ENCODE results near the gene PEAK3.
A peak's percentile ranks its signal among the peaks of the same experiment; 100 is the strongest.

Gene PEAK3

DNA sequence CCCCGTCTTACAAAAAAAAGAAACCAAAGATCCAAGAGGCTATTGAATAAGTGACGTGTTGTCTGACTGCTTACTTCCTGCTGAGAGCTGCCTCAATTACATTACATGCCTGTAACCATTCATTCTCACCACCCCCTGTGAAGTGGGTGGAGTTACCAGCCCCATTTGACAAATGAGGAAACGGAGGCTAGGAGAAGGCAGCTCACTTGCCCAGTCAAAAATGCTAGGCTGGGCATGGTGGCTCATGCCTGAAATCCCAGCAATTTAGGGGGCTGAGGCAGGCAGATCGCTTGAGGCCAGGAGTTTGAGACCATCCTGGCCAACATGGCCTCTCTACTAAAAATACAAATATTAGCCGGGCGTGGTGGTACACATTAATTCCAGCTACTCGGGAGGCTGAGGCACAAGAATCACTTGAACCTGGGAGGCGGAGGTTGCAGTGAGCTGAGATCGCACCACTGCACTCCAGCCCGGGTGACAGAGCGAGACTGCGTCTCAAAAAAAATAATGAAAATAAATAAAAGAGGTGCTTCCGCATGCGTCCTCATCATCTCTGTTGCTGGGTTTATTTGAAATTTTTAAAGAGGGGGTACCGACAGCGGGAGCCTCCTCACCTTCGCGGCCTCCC, 45.9 kb upstream of the PEAK3 start:
- peak; percentile 78 for DNase-seq (ENCODE audit: low read depth)
- TF ChIP-seq, protein P1, sequence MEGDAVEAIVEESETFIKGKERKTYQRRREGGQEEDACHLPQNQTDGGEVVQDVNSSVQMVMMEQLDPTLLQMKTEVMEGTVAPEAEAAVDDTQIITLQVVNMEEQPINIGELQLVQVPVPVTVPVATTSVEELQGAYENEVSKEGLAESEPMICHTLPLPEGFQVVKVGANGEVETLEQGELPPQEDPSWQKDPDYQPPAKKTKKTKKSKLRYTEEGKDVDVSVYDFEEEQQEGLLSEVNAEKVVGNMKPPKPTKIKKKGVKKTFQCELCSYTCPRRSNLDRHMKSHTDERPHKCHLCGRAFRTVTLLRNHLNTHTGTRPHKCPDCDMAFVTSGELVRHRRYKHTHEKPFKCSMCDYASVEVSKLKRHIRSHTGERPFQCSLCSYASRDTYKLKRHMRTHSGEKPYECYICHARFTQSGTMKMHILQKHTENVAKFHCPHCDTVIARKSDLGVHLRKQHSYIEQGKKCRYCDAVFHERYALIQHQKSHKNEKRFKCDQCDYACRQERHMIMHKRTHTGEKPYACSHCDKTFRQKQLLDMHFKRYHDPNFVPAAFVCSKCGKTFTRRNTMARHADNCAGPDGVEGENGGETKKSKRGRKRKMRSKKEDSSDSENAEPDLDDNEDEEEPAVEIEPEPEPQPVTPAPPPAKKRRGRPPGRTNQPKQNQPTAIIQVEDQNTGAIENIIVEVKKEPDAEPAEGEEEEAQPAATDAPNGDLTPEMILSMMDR (conservative IDR thresholded peaks at IDR 0.05; ENCODE audit: low read length) = no peak
- peak overlapping the region; percentile 95 for H3K4me3 ChIP-seq (ENCODE audit: low read length)

DNA sequence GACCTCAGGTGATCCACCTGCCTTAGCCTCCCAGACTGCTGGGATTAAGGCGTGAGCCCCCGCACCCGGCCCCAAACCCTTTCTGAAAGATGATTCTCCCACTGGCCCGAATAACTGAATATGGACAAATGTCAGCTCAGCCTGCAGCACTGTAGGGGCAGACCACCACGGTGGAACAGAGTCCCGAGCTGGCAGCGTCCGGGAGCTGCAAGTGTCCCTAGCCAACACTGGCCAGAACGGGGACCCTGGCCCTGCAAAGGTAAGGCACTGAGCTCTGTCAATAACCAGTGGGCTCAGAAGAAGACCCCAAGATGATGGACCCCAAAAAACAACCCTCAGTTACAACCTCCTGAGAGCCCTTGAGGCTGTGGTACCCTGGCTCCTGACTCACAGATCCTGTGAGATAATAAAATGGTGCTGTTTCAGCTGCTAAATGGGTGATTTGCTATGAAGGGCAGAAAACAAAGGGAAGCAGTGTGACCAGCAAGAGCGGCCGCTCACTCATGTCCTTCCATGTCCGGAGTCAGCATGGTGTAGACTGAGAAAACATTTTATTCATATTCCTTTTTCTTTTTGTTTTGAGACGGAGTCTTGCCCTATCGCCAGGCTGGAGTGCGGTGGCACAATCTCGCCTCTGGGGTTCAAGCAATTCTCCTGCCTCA, 44.9 kb upstream of the PEAK3 start:
- H3K4me3 ChIP-seq (ENCODE audit: low read length) = no peak overlapping the region
- TF ChIP-seq, protein P1 (conservative IDR thresholded peaks at IDR 0.05; ENCODE audit: low read length) = no peak

DNA sequence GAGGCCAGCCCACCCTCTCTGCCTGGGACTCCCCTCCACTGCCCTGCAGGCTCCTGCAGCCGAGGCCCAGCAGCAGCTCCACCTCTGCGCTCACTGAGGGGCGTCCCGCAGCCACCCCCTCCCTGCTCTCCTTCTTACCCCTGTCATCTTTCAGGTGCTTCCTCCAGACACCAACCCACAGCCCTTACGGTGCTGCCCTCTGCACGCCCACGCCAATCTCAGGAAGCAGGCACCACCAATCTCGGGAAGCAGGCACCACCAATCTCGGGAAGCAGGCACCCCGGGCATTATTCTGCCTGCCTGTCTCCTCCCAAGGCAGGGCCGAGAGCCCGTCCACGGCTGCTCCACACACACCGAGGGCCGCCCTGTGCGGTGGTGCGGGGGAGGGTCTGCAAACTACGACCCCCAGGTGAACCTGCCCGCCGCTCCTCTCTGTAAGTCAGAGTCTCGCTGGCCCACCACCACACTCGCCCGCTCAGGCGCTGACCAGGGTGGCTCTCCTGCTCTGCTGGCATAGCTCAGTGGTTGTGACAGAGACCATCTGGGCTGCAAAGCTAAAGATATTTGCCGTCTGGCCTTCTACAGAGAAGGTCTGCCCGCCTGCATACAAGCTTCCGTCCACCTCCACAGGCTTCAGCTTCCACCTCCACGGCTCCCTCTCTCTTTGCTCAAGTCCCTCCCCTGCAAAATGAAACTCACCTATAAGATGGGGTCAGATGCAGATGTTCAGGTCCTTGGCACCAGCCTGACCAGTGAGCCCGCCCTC, 43.5 kb upstream of the PEAK3 start:
- no peak for DNase-seq (ENCODE audit: low read depth)
- TF ChIP-seq, protein P1 (conservative IDR thresholded peaks at IDR 0.05; ENCODE audit: low read length) = no peak
- H3K4me3 ChIP-seq (ENCODE audit: low read length) = no peak overlapping the region

More for the DNA sequence above, 44.9 kb upstream of the PEAK3 start:
- DNase-seq (ENCODE audit: low read depth) = no peak

DNA sequence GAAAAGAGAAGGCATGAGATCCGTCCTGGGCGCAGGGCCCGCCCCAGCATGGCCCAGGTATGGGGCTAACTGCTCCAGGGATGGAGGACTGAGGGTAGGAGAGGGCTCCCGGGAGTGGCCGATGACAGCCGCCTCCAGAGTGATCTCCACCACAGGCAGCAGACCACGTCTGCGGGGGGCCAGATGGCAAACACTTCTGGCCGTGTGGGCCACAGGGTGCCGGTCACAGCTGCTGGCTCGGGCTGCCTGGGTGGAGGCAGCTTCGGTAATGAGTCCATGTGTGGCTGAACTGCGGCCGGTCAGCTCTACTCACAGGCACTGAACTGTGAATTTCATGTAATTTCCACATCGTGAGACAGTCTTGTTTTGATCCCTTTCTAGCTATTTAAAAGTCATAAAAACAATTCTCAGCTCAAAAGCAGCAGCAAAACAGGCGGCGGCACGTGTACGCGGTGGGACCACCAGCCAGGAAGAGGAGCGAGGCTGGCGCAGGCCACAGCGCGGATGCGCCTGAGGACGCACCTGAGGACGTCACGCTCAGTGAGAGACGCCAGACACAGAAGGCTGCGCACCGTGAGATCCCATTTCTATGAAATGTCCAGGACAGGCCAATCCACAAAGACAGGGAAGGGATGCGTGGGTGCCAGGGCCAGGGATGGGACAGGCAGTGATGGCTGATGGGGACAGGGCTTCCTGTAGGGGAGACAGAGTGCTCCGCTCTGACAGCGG, 42.4 kb upstream of the PEAK3 start:
- no peak overlapping the region for H3K4me3 ChIP-seq (ENCODE audit: low read length)

DNA sequence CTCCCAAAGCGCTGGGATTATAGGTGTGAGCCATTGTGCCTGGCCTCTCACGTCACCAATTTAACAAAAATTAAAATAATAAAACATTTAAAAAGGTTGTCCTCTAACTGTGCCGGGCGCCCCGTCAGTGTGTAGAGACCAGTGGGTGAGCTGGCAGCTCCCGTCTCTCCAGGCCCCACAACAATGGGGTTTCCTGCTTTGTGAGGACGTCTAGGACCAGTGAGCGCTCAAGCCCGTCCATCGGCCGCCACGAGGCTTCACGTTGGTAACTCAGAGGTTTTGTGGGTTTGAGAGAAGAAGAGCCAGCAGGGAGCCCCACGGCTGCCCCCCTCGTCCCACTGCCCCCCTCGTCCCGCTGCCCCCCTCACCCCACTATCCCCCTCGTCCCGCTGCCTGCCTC, 41.7 kb upstream of the PEAK3 start:
- no peak overlapping the region for H3K4me3 ChIP-seq (ENCODE audit: low read length)
- TF ChIP-seq, protein P1 (conservative IDR thresholded peaks at IDR 0.05; ENCODE audit: low read length) = no peak
- DNase-seq (ENCODE audit: low read depth) = no peak

More for the DNA sequence above, 42.4 kb upstream of the PEAK3 start:
- TF ChIP-seq, protein P1 (conservative IDR thresholded peaks at IDR 0.05; ENCODE audit: low read length) = no peak
- no peak for DNase-seq (ENCODE audit: low read depth)

DNA sequence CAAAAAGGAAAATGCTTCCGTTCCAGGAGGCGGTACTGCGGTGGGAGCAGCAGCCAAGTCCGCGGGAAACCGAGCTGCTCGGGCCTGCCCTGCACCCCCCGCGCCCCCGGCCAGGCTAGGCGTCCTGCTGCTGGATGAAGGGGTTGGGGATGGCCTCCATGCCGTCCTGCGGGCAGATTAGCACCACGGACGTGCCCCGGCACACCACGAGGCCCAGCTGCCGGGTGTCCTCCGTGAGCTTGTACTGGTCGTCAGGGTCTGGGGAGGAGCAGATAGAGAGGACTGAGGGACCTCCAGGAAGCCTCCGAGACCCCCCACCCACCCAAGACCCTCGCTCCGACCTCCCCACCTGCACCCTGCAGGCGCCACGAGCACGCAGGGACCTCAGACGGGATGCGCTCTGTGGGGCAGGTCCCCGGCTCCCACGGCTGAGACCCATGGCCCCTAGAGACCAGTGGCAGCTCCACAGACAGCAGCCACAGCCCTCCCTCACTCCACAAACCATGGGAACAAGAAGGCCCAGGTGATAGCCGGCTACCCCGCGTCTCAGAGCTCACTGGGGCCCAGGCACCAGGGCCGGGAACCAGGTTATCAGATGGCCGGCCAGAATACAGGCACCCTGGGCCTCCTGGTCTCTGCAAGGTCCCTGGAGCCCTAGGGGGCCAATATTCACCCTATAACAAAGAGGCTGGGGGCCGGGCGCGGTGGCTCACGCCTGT, 39.7 kb upstream of the PEAK3 start:
- DNase-seq (ENCODE audit: low read depth) = no peak
- no peak overlapping the region for H3K4me3 ChIP-seq (ENCODE audit: low read length)
- TF ChIP-seq, protein P1 (conservative IDR thresholded peaks at IDR 0.05; ENCODE audit: low read length) = no peak
